ENCODE data around the gene KCNK15.

- TF ChIP-seq CTCF (IDR thresholded peaks at IDR 0.05) (no peak), EP300 (IDR thresholded peaks at IDR 0.05) (no peak), POLR2A (IDR thresholded peaks at IDR 0.05) (no peak)
Observed at GRCh38 chr20:44700306-44700705, 45.4 kb upstream of the KCNK15 start.
